GM12878 (cell line): ENCODE data around the gene UVSSA. TPM values are rescaled to one million over a fixed set of nuclear protein-coding genes. Genes with fewer than 3 reads are reported as not detected.

ENCODE experiments used
- ATAC-seq: fragments of 200-7000 bp; cut with Tn5 transposase; 3 replicates; pipeline ENCODE4 v1.9.1; 2020; ENCODE audit warnings: mild to moderate bottlenecking, moderate library complexity
- BruUV-seq: library from RNA; stranded (reverse); fragments of 400-500 nt; replicated peaks from 2 replicates; lab custom pipeline; 2021; lab: Mats Ljungman, UMichigan
- CTCF ChIA-PET: fragments of 300-600 bp; sonication (Branson Sonifier 250); formaldehyde crosslinking; extraction: SDS; loops from one replicate; lab custom pipeline; 2021; ENCODE audit warnings: inconsistent platforms; lab: Yijun Ruan, JAX
- POLR2A ChIA-PET: fragments of 350-600 bp; formaldehyde crosslinking; extraction: SDS; loops from one replicate; lab custom pipeline; 2021; ENCODE audit warnings: inconsistent platforms; lab: Charles Lee
- RAD21 ChIA-PET: fragments of 300-600 bp; sonication (Branson Sonifier 250); formaldehyde crosslinking; loops from one replicate; lab custom pipeline; 2023; ENCODE audit warnings: antibody characterized with exemption; ENCODE audit not compliant: unreplicated experiment; lab: Charles Lee
- SMC1A ChIA-PET: fragments of 300-600 bp; sonication (Branson Sonifier 250); formaldehyde crosslinking; loops from one replicate; lab custom pipeline; 2023; ENCODE audit not compliant: unreplicated experiment, uncharacterized antibody; lab: Charles Lee
- DNase-seq: peaks from one replicate; pipeline ENCODE4 v3.0.0-alpha.2; 2011; ENCODE audit warnings: low read depth, low spot score
- FAIRE-seq: peaks from 3 replicates; lab custom pipeline; 2011; peaks lifted over from hg19 to GRCh38; lab: Jason Lieb, UNC
- H2AFZ ChIP-seq: 2 replicates; pipeline ENCODE4 v1.6.0; 2011; ENCODE audit warnings: low read depth, low read length, control low read depth; ENCODE audit not compliant: control insufficient read depth
- H3K27ac ChIP-seq: 2 replicates; pipeline ENCODE4 v1.5.1; 2011; ENCODE audit warnings: control low read depth; ENCODE audit not compliant: control insufficient read depth, insufficient read depth
- H3K27me3 ChIP-seq, 2 experiments: replicated peaks in 1 of 2; 2 replicates each; pipeline versions ENCODE4 v1.6.0 to v1.6.1; 2011; ENCODE audit warnings: low read length in 1 of 2; ENCODE audit not compliant: control insufficient read depth in 2 of 2, insufficient read depth in 2 of 2
- H3K36me3 ChIP-seq, 2 experiments: 2 replicates each; pipeline ENCODE4 v1.5.1; 2011; ENCODE audit warnings: low read length in 1 of 2; ENCODE audit not compliant: control insufficient read depth in 2 of 2, insufficient read depth in 2 of 2
- H3K4me1 ChIP-seq: 2 replicates; pipeline ENCODE4 v1.6.1; 2011; ENCODE audit warnings: mild to moderate bottlenecking, low read length, moderate library complexity, mixed read lengths; ENCODE audit not compliant: control insufficient read depth, insufficient read depth
- H3K4me2 ChIP-seq: 2 replicates; pipeline ENCODE4 v1.6.0; 2011; ENCODE audit warnings: control low read depth; ENCODE audit not compliant: control insufficient read depth, insufficient read depth
- H3K4me3 ChIP-seq: fragments of 200-600 bp; sonication (generic); 2 replicates; pipeline ENCODE4 v1.5.1; 2016
- H3K79me2 ChIP-seq: 2 replicates; pipeline ENCODE4 v1.6.0; 2011; ENCODE audit warnings: low read length; ENCODE audit not compliant: control insufficient read depth, insufficient read depth
- H3K9ac ChIP-seq: 2 replicates; pipeline ENCODE4 v1.8.0; 2011; ENCODE audit warnings: low read length, control low read depth, mixed read lengths; ENCODE audit not compliant: control insufficient read depth, insufficient read depth
- H3K9me3 ChIP-seq: replicated peaks from 3 replicates; pipeline ENCODE4 v1.5.1; 2011; ENCODE audit warnings: mild to moderate bottlenecking, low read length; ENCODE audit not compliant: control insufficient read depth, insufficient read depth
- H4K20me1 ChIP-seq: 2 replicates; pipeline ENCODE4 v1.6.0; 2011; ENCODE audit not compliant: control insufficient read depth, insufficient read depth
- BCL11A ChIP-seq: IDR thresholded peaks from 2 replicates; pipeline ENCODE4 v1.6.1; 2011; ENCODE audit warnings: low read depth, low read length
- BCLAF1 ChIP-seq: fragments of 450-650 bp; IDR thresholded peaks from 2 replicates; pipeline ENCODE4 v1.6.1; 2017; ENCODE audit warnings: antibody characterized with exemption, mild to moderate bottlenecking, moderate library complexity
- BRCA1 ChIP-seq: IDR thresholded peaks from 2 replicates; pipeline ENCODE4 v1.6.1; 2011; ENCODE audit warnings: low read depth, low read length, improper control_type of control experiment
- CREB1 ChIP-seq: IDR thresholded peaks from 2 replicates; pipeline ENCODE4 v1.6.1; 2012; ENCODE audit warnings: low read depth, mild to moderate bottlenecking, inconsistent platforms
- FOXM1 ChIP-seq: IDR thresholded peaks from 2 replicates; pipeline ENCODE4 v1.6.1; 2012; ENCODE audit warnings: low read depth, mild to moderate bottlenecking, inconsistent platforms, low read length, moderate library complexity
- JUNB ChIP-seq: IDR thresholded peaks from 2 replicates; pipeline ENCODE4 v1.6.1; 2016; ENCODE audit warnings: antibody characterized with exemption, mild to moderate bottlenecking
- KLF5 ChIP-seq: fragments of 450-650 bp; IDR thresholded peaks from 2 replicates; pipeline ENCODE4 v1.6.1; 2014; ENCODE audit warnings: mild to moderate bottlenecking; ENCODE audit not compliant: partially characterized antibody
- NR2C2 ChIP-seq: IDR thresholded peaks from 2 replicates; pipeline ENCODE4 v1.6.1; 2011; ENCODE audit warnings: borderline replicate concordance, low read depth; ENCODE audit not compliant: control insufficient read depth, insufficient read length
- YBX1 ChIP-seq: fragments of 450-650 bp; IDR thresholded peaks from 2 replicates; pipeline ENCODE4 v1.6.1; 2016; ENCODE audit warnings: antibody characterized with exemption
- WGBS: methylation state at CpG from one replicate; pipeline ENCODE4 v1.1.6; 2016; ENCODE audit warnings: low lambda C conversion rate; ENCODE audit not compliant: insufficient replicate concordance, insufficient coverage; ENCODE audit errors: missing lambda C conversion rate; 5-methylcytosine and 5-hydroxymethylcytosine counted together
- in situ Hi-C: fragments of 300-500 bp; cut with MboI; formaldehyde crosslinking; loops from 9 replicates; pipeline ENCODE4 v1.14.3; 2018; ENCODE audit warnings: mixed read lengths
- intact Hi-C: fragments of 100-400 bp; cut with micrococcal nuclease; formaldehyde crosslinking; loops from one replicate; pipeline ENCODE4 v1.14.2; 2022; ENCODE audit not compliant: unreplicated experiment
- polyA plus RNA-seq, 11 experiments: library from polyadenylated mRNA; depleted of rRNA in 4 of 11; unstranded in 6 of 11; stranded (reverse) in 5 of 11; fragments of >200 nt; fragmentation: Nextera tagmentation in 4 of 11; fragmentation: Illumina TruSeq in 1 of 11; extraction: Ambion mirVana in 4 of 11; extraction: Trizol in 1 of 11; gene quantifications; 1 replicate in 1 of 11; 2 replicates in 10 of 11; pipeline versions ENCODE4 v1.2.1 to v1.2.3, GENCODE V29; 2011 to 2016; ENCODE audit warnings: inconsistent platforms in 2 of 11, missing spikeins in 2 of 11, low read depth in 1 of 11
- total RNA-seq, 4 experiments: library from RNA; depleted of rRNA in 3 of 4; stranded (reverse); fragments of >200 nt in 3 of 4; fragmentation: Illumina TruSeq in 1 of 4; extraction: Trizol in 1 of 4; gene quantifications; 2 replicates each; pipeline versions ENCODE4 v1.2.1 to v1.2.3, GENCODE V29; 2013 to 2021
- TF ChIP-seq, protein P1 (sequence below): fragments of 450-650 bp; IDR thresholded peaks from 2 replicates; pipeline ENCODE4 v1.6.1; 2017; ENCODE audit warnings: low read depth, mild to moderate bottlenecking, moderate library complexity
- TF ChIP-seq, protein P2 (sequence below): fragments of 450-650 bp; formaldehyde crosslinking; IDR thresholded peaks from 2 replicates; pipeline ENCODE4 v1.4.0; 2022; ENCODE audit warnings: mild to moderate bottlenecking, moderate library complexity

UVSSA gene
- total and polyA plus RNA-seq, 10 of the 15 experiments (the other 5 are each of a cell fraction or from before 2014, with no cell fraction given), result 0.34 to 16.8 (median 3.6) TPM

GRCh38 chr4:1421657-1422056, 74.6 kb downstream of the UVSSA start:
- no peak overlapping the region for H3K9ac ChIP-seq
- no peak for ATAC-seq
- H3K36me3 ChIP-seq, result no peaks in the 10 kb centered on the region
- in situ Hi-C loops (no loop called here), intact Hi-C loops (no loop called here)
- no peak for DNase-seq
- no peak overlapping the region for H3K4me2 ChIP-seq
- 0% methylated on average over 2 of the region's 2 CpGs for WGBS
- ChIA-PET CTCF (no interaction called here), SMC1A (no interaction called here), POLR2A (no interaction called here), RAD21 (no interaction called here)
- H3K4me1 ChIP-seq, result no peaks in the 10 kb centered on the region
- H4K20me1 ChIP-seq, result no peaks in the 10 kb centered on the region
- H2AFZ ChIP-seq, result no peak overlapping the region
- H3K27ac ChIP-seq, result no peak overlapping the region
- no peak for TF ChIP-seq BCLAF1
- no peaks in the 10 kb centered on the region for H3K79me2 ChIP-seq
- BruUV-seq, result no TSS peak
- FAIRE-seq, result no peak
- H3K9me3 ChIP-seq, result no peaks in the 10 kb centered on the region
- no peak overlapping the region for H3K4me3 ChIP-seq
- no peaks in the 10 kb centered on the region for H3K27me3 ChIP-seq

DNA sequence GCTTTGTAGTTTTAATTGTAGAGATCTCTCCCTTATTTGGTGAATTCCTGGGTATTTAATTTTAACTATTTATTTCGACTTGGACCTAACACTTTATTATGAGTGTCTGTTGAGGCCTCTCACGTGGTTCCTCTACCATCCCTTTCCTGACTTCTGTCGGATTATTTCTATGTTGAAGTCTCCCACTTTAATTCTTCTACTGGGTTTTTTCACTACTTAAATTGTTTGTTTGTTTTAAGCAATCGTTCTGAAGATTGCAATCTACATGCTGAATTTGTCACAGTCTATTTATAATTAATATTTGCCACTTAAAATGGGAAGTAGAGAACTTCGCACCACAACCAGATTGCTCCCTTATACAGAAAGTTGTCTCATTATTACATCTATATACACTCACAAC, 80.0 kb downstream of the UVSSA start:
- intact Hi-C loops, result no loop called here
- POLR2A ChIA-PET, result no interaction called here
- no peak for ATAC-seq
- no peaks in the 10 kb centered on the region for H3K9me3 ChIP-seq
- no peak for FAIRE-seq
- in situ Hi-C loops, result no loop called here
- no peaks in the 10 kb centered on the region for H4K20me1 ChIP-seq
- H3K27ac ChIP-seq, result no peak overlapping the region
- no peak overlapping the region for H2AFZ ChIP-seq
- BruUV-seq, result no TSS peak
- no peaks in the 10 kb centered on the region for H3K4me1 ChIP-seq
- no peak overlapping the region for H3K4me2 ChIP-seq
- DNase-seq, result no peak
- 20% methylated on average over 5 of the region's 5 CpGs for WGBS
- no peak overlapping the region for H3K9ac ChIP-seq
- H3K79me2 ChIP-seq, result no peaks in the 10 kb centered on the region
- H3K4me3 ChIP-seq, result no peak overlapping the region
- CTCF ChIA-PET, result no interaction called here
- H3K27me3 ChIP-seq, result no peaks in the 10 kb centered on the region
- RAD21 ChIA-PET, result no interaction called here
- H3K36me3 ChIP-seq, result no peaks in the 10 kb centered on the region
- SMC1A ChIA-PET, result no interaction called here
- TF ChIP-seq FOXM1 (no peak), BRCA1 (no peak), KLF5 (no peak), YBX1 (no peak), BCL11A (no peak), JUNB (no peak), NR2C2 (no peak), CREB1 (no peak)
- TF ChIP-seq, protein P1, sequence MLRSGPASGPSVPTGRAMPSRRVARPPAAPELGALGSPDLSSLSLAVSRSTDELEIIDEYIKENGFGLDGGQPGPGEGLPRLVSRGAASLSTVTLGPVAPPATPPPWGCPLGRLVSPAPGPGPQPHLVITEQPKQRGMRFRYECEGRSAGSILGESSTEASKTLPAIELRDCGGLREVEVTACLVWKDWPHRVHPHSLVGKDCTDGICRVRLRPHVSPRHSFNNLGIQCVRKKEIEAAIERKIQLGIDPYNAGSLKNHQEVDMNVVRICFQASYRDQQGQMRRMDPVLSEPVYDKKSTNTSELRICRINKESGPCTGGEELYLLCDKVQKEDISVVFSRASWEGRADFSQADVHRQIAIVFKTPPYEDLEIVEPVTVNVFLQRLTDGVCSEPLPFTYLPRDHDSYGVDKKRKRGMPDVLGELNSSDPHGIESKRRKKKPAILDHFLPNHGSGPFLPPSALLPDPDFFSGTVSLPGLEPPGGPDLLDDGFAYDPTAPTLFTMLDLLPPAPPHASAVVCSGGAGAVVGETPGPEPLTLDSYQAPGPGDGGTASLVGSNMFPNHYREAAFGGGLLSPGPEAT, result no peak
- TF ChIP-seq, protein P2, sequence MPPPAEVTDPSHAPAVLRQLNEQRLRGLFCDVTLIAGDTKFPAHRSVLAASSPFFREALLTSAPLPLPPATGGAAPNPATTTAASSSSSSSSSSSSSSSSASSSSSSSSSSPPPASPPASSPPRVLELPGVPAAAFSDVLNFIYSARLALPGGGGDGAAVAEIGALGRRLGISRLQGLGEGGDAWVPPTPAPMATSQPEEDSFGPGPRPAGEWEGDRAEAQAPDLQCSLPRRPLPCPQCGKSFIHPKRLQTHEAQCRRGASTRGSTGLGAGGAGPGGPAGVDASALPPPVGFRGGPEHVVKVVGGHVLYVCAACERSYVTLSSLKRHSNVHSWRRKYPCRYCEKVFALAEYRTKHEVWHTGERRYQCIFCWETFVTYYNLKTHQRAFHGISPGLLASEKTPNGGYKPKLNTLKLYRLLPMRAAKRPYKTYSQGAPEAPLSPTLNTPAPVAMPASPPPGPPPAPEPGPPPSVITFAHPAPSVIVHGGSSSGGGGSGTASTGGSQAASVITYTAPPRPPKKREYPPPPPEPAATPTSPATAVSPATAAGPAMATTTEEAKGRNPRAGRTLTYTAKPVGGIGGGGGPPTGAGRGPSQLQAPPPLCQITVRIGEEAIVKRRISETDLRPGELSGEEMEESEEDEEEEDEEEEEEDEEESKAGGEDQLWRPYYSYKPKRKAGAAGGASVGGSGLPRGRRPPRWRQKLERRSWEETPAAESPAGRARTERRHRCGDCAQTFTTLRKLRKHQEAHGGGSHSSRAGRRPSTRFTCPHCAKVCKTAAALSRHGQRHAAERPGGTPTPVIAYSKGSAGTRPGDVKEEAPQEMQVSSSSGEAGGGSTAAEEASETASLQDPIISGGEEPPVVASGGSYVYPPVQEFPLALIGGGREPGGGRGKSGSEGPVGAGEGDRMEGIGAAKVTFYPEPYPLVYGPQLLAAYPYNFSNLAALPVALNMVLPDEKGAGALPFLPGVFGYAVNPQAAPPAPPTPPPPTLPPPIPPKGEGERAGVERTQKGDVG (CRISPR knock-in tag), result no peak
